Measurements from ENCODE around the gene DMRTB1.

Gene DMRTB1

GRCh38 chr1:53495633-53496345, 36.6 kb downstream of the DMRTB1 start:
- no peak for DNase-seq

GRCh38 chr1:53498555-53499131, 39.4 kb downstream of the DMRTB1 start:
- no peak for DNase-seq

- no peak for DNase-seq
Observed at GRCh38 chr1:53499257-53500203, 40.3 kb downstream of the DMRTB1 start.

GRCh38 chr1:53500204-53501064, 41.2 kb downstream of the DMRTB1 start:
- no peak for DNase-seq

GRCh38 chr1:53501065-53502005, 42.1 kb downstream of the DMRTB1 start:
- no peak for DNase-seq

GRCh38 chr1:53502641-53503432, 43.6 kb downstream of the DMRTB1 start:
- DNase-seq = no peak

GRCh38 chr1:53503433-53504217, 44.4 kb downstream of the DMRTB1 start:
- DNase-seq = no peak

GRCh38 chr1:53504901-53505300, 45.7 kb downstream of the DMRTB1 start:
- no peak for DNase-seq

GRCh38 chr1:53505401-53505800, 46.2 kb downstream of the DMRTB1 start:
- no peak for DNase-seq

GRCh38 chr1:53505891-53506290, 46.7 kb downstream of the DMRTB1 start:
- DNase-seq = no peak

- no peak for DNase-seq
Observed at GRCh38 chr1:53506355-53507050, 47.3 kb downstream of the DMRTB1 start.

- no peak for DNase-seq
Observed at GRCh38 chr1:53507116-53507820, 48.1 kb downstream of the DMRTB1 start.

- DNase-seq = no peak
Observed at GRCh38 chr1:53508056-53508990, 49.1 kb downstream of the DMRTB1 start.

- peak; percentile 88 for DNase-seq
Observed at GRCh38 chr1:53508991-53509666, 49.9 kb downstream of the DMRTB1 start.

- DNase-seq = no peak
Observed at GRCh38 chr1:53509775-53510174, 50.6 kb downstream of the DMRTB1 start.

GRCh38 chr1:53510215-53510614, 51.0 kb downstream of the DMRTB1 start:
- no peak for DNase-seq

Data from NCI-H226 (cell line).